Liver (tissue), 9 donors: ENCODE measurements around the gene FADD. TPM values are rescaled to one million over a fixed set of nuclear protein-coding genes. Genes with fewer than 3 reads are reported as not detected.

Experiments used
- DNase-seq: peaks from one replicate; pipeline ENCODE4 v3.0.0-alpha.2; 2017; ENCODE audit warnings: low spot score
- H3K27ac ChIP-seq, 2 donors: one replicate each; pipeline ENCODE4 v1.7.0; 2013; ENCODE audit warnings: inconsistent platforms in 2 of 2, low read length in 2 of 2, control low read depth in 1 of 2, low read depth in 1 of 2, mild to moderate bottlenecking in 1 of 2
- H3K27me3 ChIP-seq, 4 donors: one replicate each; pipeline versions ENCODE4 v1.6.1 to v1.7.0; 2013; ENCODE audit warnings: low read length in 3 of 4, inconsistent platforms in 1 of 4, mild to moderate bottlenecking in 1 of 4, moderate library complexity in 1 of 4; ENCODE audit not compliant: control insufficient read depth in 4 of 4, insufficient read depth in 4 of 4
- H3K36me3 ChIP-seq, 4 donors: one replicate each; pipeline versions ENCODE4 v1.6.1 to v1.7.0; 2013; ENCODE audit warnings: low read length in 3 of 4, mild to moderate bottlenecking in 3 of 4, low read depth in 1 of 4, moderate library complexity in 1 of 4; ENCODE audit not compliant: control insufficient read depth in 4 of 4, insufficient read depth in 3 of 4
- H3K4me1 ChIP-seq, 4 donors: one replicate each; pipeline versions ENCODE4 v1.6.1 to v1.7.0; 2013; ENCODE audit warnings: low read length in 3 of 4, mild to moderate bottlenecking in 3 of 4, moderate library complexity in 1 of 4; ENCODE audit not compliant: control insufficient read depth in 4 of 4, insufficient read depth in 4 of 4
- H3K4me3 ChIP-seq, 3 donors: one replicate each; pipeline versions ENCODE4 v1.6.1 to v1.7.0; 2013; ENCODE audit warnings: low read length in 3 of 3, control low read depth in 1 of 3, low read depth in 1 of 3, mild to moderate bottlenecking in 1 of 3
- H3K9ac ChIP-seq, 2 donors: one replicate each; pipeline ENCODE4 v1.7.0; 2013; ENCODE audit warnings: low read length in 2 of 2, mild to moderate bottlenecking in 2 of 2, moderate library complexity in 2 of 2, control low read depth in 1 of 2, low read depth in 1 of 2
- H3K9me3 ChIP-seq, 4 donors: one replicate each; pipeline versions ENCODE4 v1.6.1 to v1.7.0; 2013; ENCODE audit warnings: low read length in 3 of 4; ENCODE audit not compliant: control insufficient read depth in 4 of 4
- EGR1 ChIP-seq, 2 donors: IDR thresholded peaks; 2 replicates each; pipeline ENCODE4 v1.6.1; 2016 to 2018; ENCODE audit warnings: antibody characterized with exemption in 2 of 2, low read depth in 2 of 2
- FOXA1 ChIP-seq: IDR thresholded peaks from 2 replicates; pipeline ENCODE4 v1.6.1; 2016; ENCODE audit warnings: antibody characterized with exemption
- FOXA2 ChIP-seq: IDR thresholded peaks from 2 replicates; pipeline ENCODE4 v1.6.1; 2016; ENCODE audit warnings: antibody characterized with exemption
- GABPA ChIP-seq, 2 donors: IDR thresholded peaks in 1 of 2; conservative IDR thresholded peaks in 1 of 2; 2 replicates each; pipeline ENCODE4 v1.6.1; 2016; ENCODE audit warnings: antibody characterized with exemption in 2 of 2, mild to moderate bottlenecking in 1 of 2, moderate library complexity in 1 of 2
- HNF4A ChIP-seq, 2 donors: conservative IDR thresholded peaks; 2 replicates each; pipeline ENCODE4 v1.6.1; 2016; ENCODE audit warnings: antibody characterized with exemption in 2 of 2, mild to moderate bottlenecking in 2 of 2
- HNF4G ChIP-seq: IDR thresholded peaks from 2 replicates; pipeline ENCODE4 v1.6.1; 2016; ENCODE audit warnings: antibody characterized with exemption
- JUND ChIP-seq, 2 donors: IDR thresholded peaks; 2 replicates each; pipeline ENCODE4 v1.6.1; 2016; ENCODE audit warnings: antibody characterized with exemption in 2 of 2
- NR2F2 ChIP-seq: IDR thresholded peaks from 2 replicates; pipeline ENCODE4 v1.6.1; 2016; ENCODE audit warnings: antibody characterized with exemption
- RXRA ChIP-seq, 2 donors: IDR thresholded peaks; 2 replicates each; pipeline ENCODE4 v1.6.1; 2017 to 2018; ENCODE audit warnings: antibody characterized with exemption in 2 of 2, mild to moderate bottlenecking in 1 of 2
- SP1 ChIP-seq: IDR thresholded peaks from 2 replicates; pipeline ENCODE4 v1.6.1; 2018; ENCODE audit warnings: antibody characterized with exemption, mild to moderate bottlenecking
- TAF1 ChIP-seq: conservative IDR thresholded peaks from 2 replicates; pipeline ENCODE4 v1.6.1; 2016; ENCODE audit warnings: antibody characterized with exemption, mild to moderate bottlenecking
- YY1 ChIP-seq: IDR thresholded peaks from 2 replicates; pipeline ENCODE4 v1.6.1; 2016; ENCODE audit warnings: antibody characterized with exemption, mild to moderate bottlenecking
- WGBS: extraction: QIAGEN DNeasy Blood & Tissue Kit; methylation state at CpG from one replicate; pipeline ENCODE4 v1.1.7; 2013; 5-methylcytosine and 5-hydroxymethylcytosine counted together
- polyA plus RNA-seq, 2 donors: library from polyadenylated mRNA; stranded (reverse) in 1 of 2; unstranded in 1 of 2; fragments of 200-250 nt in 1 of 2; fragments of >200 nt in 1 of 2; fragmentation: Nextera tagmentation in 1 of 2; extraction: Ambion mirVana in 1 of 2; gene quantifications; one replicate each; pipeline versions ENCODE4 v1.2.1 to v1.2.3, GENCODE V29; 2013 to 2015
- total RNA-seq, 2 donors: library from RNA; depleted of rRNA; stranded (reverse); fragments of >200 nt; gene quantifications; one replicate each; pipeline ENCODE4 v1.2.3, GENCODE V29; 2014
- TF ChIP-seq, protein P1 (sequence below): IDR thresholded peaks from 2 replicates; pipeline ENCODE4 v1.6.1; 2016; ENCODE audit warnings: antibody characterized with exemption
- TF ChIP-seq, protein P2 (sequence below): IDR thresholded peaks from 2 replicates; pipeline ENCODE4 v1.6.1; 2016; ENCODE audit warnings: antibody characterized with exemption, mild to moderate bottlenecking
- TF ChIP-seq, protein P3 (sequence below): IDR thresholded peaks from 2 replicates; pipeline ENCODE4 v1.6.1; 2016; ENCODE audit warnings: antibody characterized with exemption
- TF ChIP-seq, protein P4 (sequence below): fragments of 150-350 bp; IDR thresholded peaks from 2 replicates; pipeline ENCODE4 v1.5.1; 2017; ENCODE audit warnings: improper control_type of control experiment, low read depth, low read length; ENCODE audit not compliant: missing input control
- TF ChIP-seq, protein P5 (sequence below): IDR thresholded peaks from 2 replicates; pipeline ENCODE4 v1.6.1; 2016; ENCODE audit warnings: antibody characterized with exemption
- donor health status: healthy.
- donor health status: healthy.
- donor health status: healthy.
- donor health status: healthy.
- donor health status: healthy.

FADD gene
- total and polyA plus RNA-seq, 4 donors, result 1.8 to 17.3 (median 14.8) TPM

DNA sequence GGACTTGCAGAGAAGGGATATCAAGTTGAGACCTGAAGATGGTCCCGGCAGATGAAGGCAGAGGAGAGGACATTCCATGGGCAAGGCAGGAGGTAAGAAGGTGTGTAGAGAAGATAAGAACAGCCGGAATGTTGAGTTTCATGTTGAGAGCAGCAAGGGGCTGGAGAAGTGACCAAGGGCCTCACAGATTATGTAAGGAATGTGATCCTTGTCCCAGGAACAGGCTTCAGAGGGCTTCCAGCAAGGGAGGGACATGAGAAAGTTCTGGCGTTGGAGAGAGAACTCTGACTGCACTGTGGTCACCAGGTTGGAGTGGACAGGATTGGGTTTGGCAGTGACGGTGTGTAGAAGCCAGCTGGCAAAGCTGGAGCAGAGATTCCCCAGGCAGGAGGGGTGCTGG is 39.8 kb downstream of the FADD start:
- H3K36me3 ChIP-seq, result no peaks in the 10 kb centered on the region
- no peaks in the 10 kb centered on the region for H3K9me3 ChIP-seq
- no peaks in the 10 kb centered on the region for H3K27me3 ChIP-seq
- H3K4me1 ChIP-seq, result no peaks in the 10 kb centered on the region
- TF ChIP-seq HNF4G (no peak), EGR1 (IDR thresholded peaks at IDR 0.05; ENCODE audit: low read depth in 2 of 2) (no peak), JUND (IDR thresholded peaks at IDR 0.05) (no peak), RXRA (IDR thresholded peaks at IDR 0.05) (no peak), NR2F2 (no peak), TAF1 (no peak), YY1 (no peak), SP1 (no peak), HNF4A (conservative IDR thresholded peaks at IDR 0.05) (no peak), FOXA2 (no peak), GABPA (IDR thresholded peaks at IDR 0.05 in 1 of 2, conservative IDR thresholded peaks at IDR 0.05 in 1 of 2) (no peak), FOXA1 (no peak)
- TF ChIP-seq, protein P1, sequence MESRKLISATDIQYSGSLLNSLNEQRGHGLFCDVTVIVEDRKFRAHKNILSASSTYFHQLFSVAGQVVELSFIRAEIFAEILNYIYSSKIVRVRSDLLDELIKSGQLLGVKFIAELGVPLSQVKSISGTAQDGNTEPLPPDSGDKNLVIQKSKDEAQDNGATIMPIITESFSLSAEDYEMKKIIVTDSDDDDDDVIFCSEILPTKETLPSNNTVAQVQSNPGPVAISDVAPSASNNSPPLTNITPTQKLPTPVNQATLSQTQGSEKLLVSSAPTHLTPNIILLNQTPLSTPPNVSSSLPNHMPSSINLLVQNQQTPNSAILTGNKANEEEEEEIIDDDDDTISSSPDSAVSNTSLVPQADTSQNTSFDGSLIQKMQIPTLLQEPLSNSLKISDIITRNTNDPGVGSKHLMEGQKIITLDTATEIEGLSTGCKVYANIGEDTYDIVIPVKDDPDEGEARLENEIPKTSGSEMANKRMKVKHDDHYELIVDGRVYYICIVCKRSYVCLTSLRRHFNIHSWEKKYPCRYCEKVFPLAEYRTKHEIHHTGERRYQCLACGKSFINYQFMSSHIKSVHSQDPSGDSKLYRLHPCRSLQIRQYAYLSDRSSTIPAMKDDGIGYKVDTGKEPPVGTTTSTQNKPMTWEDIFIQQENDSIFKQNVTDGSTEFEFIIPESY, result no peak
- TF ChIP-seq, protein P2, sequence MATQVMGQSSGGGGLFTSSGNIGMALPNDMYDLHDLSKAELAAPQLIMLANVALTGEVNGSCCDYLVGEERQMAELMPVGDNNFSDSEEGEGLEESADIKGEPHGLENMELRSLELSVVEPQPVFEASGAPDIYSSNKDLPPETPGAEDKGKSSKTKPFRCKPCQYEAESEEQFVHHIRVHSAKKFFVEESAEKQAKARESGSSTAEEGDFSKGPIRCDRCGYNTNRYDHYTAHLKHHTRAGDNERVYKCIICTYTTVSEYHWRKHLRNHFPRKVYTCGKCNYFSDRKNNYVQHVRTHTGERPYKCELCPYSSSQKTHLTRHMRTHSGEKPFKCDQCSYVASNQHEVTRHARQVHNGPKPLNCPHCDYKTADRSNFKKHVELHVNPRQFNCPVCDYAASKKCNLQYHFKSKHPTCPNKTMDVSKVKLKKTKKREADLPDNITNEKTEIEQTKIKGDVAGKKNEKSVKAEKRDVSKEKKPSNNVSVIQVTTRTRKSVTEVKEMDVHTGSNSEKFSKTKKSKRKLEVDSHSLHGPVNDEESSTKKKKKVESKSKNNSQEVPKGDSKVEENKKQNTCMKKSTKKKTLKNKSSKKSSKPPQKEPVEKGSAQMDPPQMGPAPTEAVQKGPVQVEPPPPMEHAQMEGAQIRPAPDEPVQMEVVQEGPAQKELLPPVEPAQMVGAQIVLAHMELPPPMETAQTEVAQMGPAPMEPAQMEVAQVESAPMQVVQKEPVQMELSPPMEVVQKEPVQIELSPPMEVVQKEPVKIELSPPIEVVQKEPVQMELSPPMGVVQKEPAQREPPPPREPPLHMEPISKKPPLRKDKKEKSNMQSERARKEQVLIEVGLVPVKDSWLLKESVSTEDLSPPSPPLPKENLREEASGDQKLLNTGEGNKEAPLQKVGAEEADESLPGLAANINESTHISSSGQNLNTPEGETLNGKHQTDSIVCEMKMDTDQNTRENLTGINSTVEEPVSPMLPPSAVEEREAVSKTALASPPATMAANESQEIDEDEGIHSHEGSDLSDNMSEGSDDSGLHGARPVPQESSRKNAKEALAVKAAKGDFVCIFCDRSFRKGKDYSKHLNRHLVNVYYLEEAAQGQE, result no peak
- TF ChIP-seq, protein P3, sequence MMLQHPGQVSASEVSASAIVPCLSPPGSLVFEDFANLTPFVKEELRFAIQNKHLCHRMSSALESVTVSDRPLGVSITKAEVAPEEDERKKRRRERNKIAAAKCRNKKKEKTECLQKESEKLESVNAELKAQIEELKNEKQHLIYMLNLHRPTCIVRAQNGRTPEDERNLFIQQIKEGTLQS, result no peak
- TF ChIP-seq, protein P4, sequence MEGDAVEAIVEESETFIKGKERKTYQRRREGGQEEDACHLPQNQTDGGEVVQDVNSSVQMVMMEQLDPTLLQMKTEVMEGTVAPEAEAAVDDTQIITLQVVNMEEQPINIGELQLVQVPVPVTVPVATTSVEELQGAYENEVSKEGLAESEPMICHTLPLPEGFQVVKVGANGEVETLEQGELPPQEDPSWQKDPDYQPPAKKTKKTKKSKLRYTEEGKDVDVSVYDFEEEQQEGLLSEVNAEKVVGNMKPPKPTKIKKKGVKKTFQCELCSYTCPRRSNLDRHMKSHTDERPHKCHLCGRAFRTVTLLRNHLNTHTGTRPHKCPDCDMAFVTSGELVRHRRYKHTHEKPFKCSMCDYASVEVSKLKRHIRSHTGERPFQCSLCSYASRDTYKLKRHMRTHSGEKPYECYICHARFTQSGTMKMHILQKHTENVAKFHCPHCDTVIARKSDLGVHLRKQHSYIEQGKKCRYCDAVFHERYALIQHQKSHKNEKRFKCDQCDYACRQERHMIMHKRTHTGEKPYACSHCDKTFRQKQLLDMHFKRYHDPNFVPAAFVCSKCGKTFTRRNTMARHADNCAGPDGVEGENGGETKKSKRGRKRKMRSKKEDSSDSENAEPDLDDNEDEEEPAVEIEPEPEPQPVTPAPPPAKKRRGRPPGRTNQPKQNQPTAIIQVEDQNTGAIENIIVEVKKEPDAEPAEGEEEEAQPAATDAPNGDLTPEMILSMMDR, result no peak
- TF ChIP-seq, protein P5, sequence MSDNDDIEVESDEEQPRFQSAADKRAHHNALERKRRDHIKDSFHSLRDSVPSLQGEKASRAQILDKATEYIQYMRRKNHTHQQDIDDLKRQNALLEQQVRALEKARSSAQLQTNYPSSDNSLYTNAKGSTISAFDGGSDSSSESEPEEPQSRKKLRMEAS, result no peak
- no peak overlapping the region for H3K9ac ChIP-seq
- DNase-seq, result no peak
- no peak overlapping the region for H3K4me3 ChIP-seq
- 72% methylated on average over 4 of the region's 4 CpGs for WGBS
- H3K27ac ChIP-seq, result no peak overlapping the region
